HepG2 (cell line): Measurements from ENCODE around the gene MYCBP2. TPM values are rescaled to one million over a fixed set of nuclear protein-coding genes. Genes with fewer than 3 reads are reported as not detected.
A peak's percentile ranks its signal among the peaks of the same experiment; 100 is the strongest.

Source experiments
- ATF5 ChIP-seq: sonication (generic); formaldehyde crosslinking; IDR thresholded peaks from 2 replicates; pipeline ENCODE4 v1.4.0; 2020; ENCODE audit warnings: mild to moderate bottlenecking, low read depth, missing genetic modification reagents
- EZH2 ChIP-seq: conservative IDR thresholded peaks from 2 replicates; pipeline ENCODE4 v1.6.1; 2012; ENCODE audit warnings: mild to moderate bottlenecking, low read depth, low read length, moderate library complexity
- FOXA1 ChIP-seq, 2 experiments: fragments of 450-650 bp in 1 of 2; sonication (generic) in 1 of 2; formaldehyde crosslinking in 1 of 2; IDR thresholded peaks; 2 replicates each; pipeline versions ENCODE4 v1.4.0 to v1.6.1; 2016 to 2020; ENCODE audit warnings: missing genetic modification reagents in 1 of 2
- FOXM1 ChIP-seq: sonication (generic); formaldehyde crosslinking; IDR thresholded peaks from 2 replicates; pipeline ENCODE4 v1.5.0; 2020; ENCODE audit warnings: missing genetic modification reagents
- GATA4 ChIP-seq: sonication (generic); IDR thresholded peaks from 2 replicates; pipeline ENCODE4 v1.6.1; 2016; ENCODE audit warnings: antibody characterized with exemption, low read depth, borderline replicate concordance
- HNF4G ChIP-seq, 2 experiments: sonication (generic) in 1 of 2; formaldehyde crosslinking in 1 of 2; IDR thresholded peaks; 2 replicates each; pipeline versions ENCODE4 v1.4.0 to v1.6.1; 2011 to 2020; ENCODE audit warnings: borderline replicate concordance in 2 of 2, low read depth in 2 of 2, mild to moderate bottlenecking in 2 of 2, low read length in 1 of 2, missing genetic modification reagents in 1 of 2, moderate library complexity in 1 of 2
- HNRNPK ChIP-seq: fragments of 200-400 bp; formaldehyde crosslinking; IDR thresholded peaks from 2 replicates; pipeline ENCODE4 v1.6.1; 2018; ENCODE audit warnings: low read length, low read depth, moderate library complexity, mild to moderate bottlenecking; ENCODE audit not compliant: poor library complexity, severe bottlenecking
- MLX ChIP-seq: IDR thresholded peaks from 2 replicates; pipeline ENCODE4 v1.6.1; 2016
- MXD3 ChIP-seq: IDR thresholded peaks from 2 replicates; pipeline ENCODE4 v1.6.1; 2016; ENCODE audit warnings: mild to moderate bottlenecking, missing biosample characterization, missing genetic modification reagents
- NFAT5 ChIP-seq: sonication (generic); formaldehyde crosslinking; IDR thresholded peaks from 2 replicates; pipeline ENCODE4 v1.4.0; 2020; ENCODE audit warnings: missing genetic modification reagents
- NFE2 ChIP-seq: sonication (generic); formaldehyde crosslinking; IDR thresholded peaks from 2 replicates; pipeline ENCODE4 v1.4.0; 2020; ENCODE audit warnings: missing genetic modification reagents
- RBM22 ChIP-seq: fragments of 200-400 bp; formaldehyde crosslinking; optimal IDR thresholded peaks from 2 replicates; pipeline ENCODE3; 2017; ENCODE audit warnings: mild to moderate bottlenecking, low read length, moderate library complexity
- RORA ChIP-seq: sonication (generic); formaldehyde crosslinking; IDR thresholded peaks from 2 replicates; pipeline ENCODE4 v1.5.0; 2020; ENCODE audit warnings: mild to moderate bottlenecking, missing genetic modification reagents, moderate library complexity
- SIN3B ChIP-seq: fragments of 150-350 bp; IDR thresholded peaks from 2 replicates; pipeline ENCODE4 v1.6.1; 2014; ENCODE audit warnings: low read length
- SPEN ChIP-seq: sonication (generic); formaldehyde crosslinking; IDR thresholded peaks from 2 replicates; pipeline ENCODE4 v1.5.1; 2020; ENCODE audit warnings: low read depth, mild to moderate bottlenecking, missing genetic modification reagents
- TRAFD1 ChIP-seq: sonication (generic); formaldehyde crosslinking; IDR thresholded peaks from 2 replicates; pipeline ENCODE4 v1.5.1; 2020; ENCODE audit warnings: missing genetic modification reagents, mild to moderate bottlenecking, borderline replicate concordance
- ZNF468 ChIP-seq: sonication (generic); formaldehyde crosslinking; IDR thresholded peaks from 2 replicates; pipeline ENCODE4 v1.8.0; 2022; ENCODE audit warnings: mild to moderate bottlenecking, moderate library complexity, missing genetic modification reagents
- ZNF597 ChIP-seq: sonication (generic); formaldehyde crosslinking; IDR thresholded peaks from 2 replicates; pipeline ENCODE4 v1.5.0; 2020; ENCODE audit warnings: missing genetic modification reagents
- polyA plus RNA-seq, 8 experiments: library from polyadenylated mRNA; depleted of rRNA in 3 of 8; stranded (reverse) in 7 of 8; unstranded in 1 of 8; fragments of >200 nt; fragmentation: Illumina TruSeq in 4 of 8; extraction: Trizol in 4 of 8; gene quantifications; 2 replicates each; pipeline versions ENCODE4 v1.2.1 to v1.2.3, GENCODE V29; 2011 to 2016; ENCODE audit warnings: low read depth in 4 of 8, missing spikeins in 1 of 8, mixed read lengths in 1 of 8; ENCODE audit not compliant: insufficient read depth in 1 of 8
- total RNA-seq, 5 experiments: library from RNA; depleted of rRNA; stranded (reverse); fragments of >200 nt; fragmentation: Illumina TruSeq; extraction: Trizol; gene quantifications; 2 replicates each; pipeline ENCODE4 v1.2.3, GENCODE V29; 2016; ENCODE audit warnings: low read depth in 1 of 5

The MYCBP2 gene
- total and polyA plus RNA-seq, 2 of the 13 experiments (the other 11 are each of a cell fraction or from before 2014, with no cell fraction given): 16.3 to 35.3 TPM

- TF ChIP-seq HNF4G (IDR thresholded peaks at IDR 0.05; ENCODE audit: borderline replicate concordance, low read depth, low read length) (peak; percentile 44; the same call in 1 of the 2 replicates), HNF4G (CRISPR knock-in tag; IDR thresholded peaks at IDR 0.05; ENCODE audit: borderline replicate concordance, low read depth) (0 out of 2 replicates have a peak, but pooled peaks have one; percentile 57), GATA4 (peak; percentile 53; the same call in 1 of the 2 replicates), MXD3 (CRISPR knock-in tag) (no peak), NFAT5 (CRISPR knock-in tag) (no peak), HNRNPK (peak; percentile 74), FOXA1 (IDR thresholded peaks at IDR 0.05) (no peak), FOXA1 (CRISPR knock-in tag; IDR thresholded peaks at IDR 0.05) (no peak), ZNF468 (CRISPR knock-in tag) (no peak), RBM22 (no peak), SPEN (CRISPR knock-in tag) (0 out of 2 replicates have a peak, but pooled peaks have one; percentile 43), FOXM1 (no peak), NFE2 (CRISPR knock-in tag) (no peak), TRAFD1 (no peak), RORA (CRISPR knock-in tag) (no peak), ATF5 (CRISPR knock-in tag) (no peak), EZH2 (no peak), MLX (CRISPR knock-in tag) (0 out of 2 replicates have a peak, but pooled peaks have one; percentile 36), ZNF597 (no peak), SIN3B (no peak)
Measured at GRCh38 chr13:77326905-77327604, at the start of gene MYCBP2 (continued).
